GM23338 (cell line): ENCODE data around the gene GPHN. TPM values are rescaled to one million over a fixed set of nuclear protein-coding genes. Genes with fewer than 3 reads are reported as not detected.
A peak's percentile ranks its signal among the peaks of the same experiment; 100 is the strongest.

Experiments
- ATAC-seq: fragments of 200-7000 bp; cut with Tn5 transposase; 3 replicates; pipeline ENCODE4 v1.9.1; 2020
- DNase-seq: peaks from one replicate; pipeline ENCODE4 v3.0.0-alpha.2; 2015; ENCODE audit warnings: low spot score
- H2AFZ ChIP-seq: fragments of 200-600 bp; sonication (generic); 2 replicates; pipeline ENCODE4 v1.8.0; 2016; ENCODE audit warnings: antibody characterized with exemption, mild to moderate bottlenecking, moderate library complexity
- H3F3A ChIP-seq: fragments of 200-600 bp; sonication (generic); replicated peaks from 2 replicates; pipeline ENCODE4 v1.8.0; 2017; ENCODE audit warnings: antibody characterized with exemption, mixed run types, low read depth
- H3K27ac ChIP-seq: fragments of 200-600 bp; sonication (generic); 2 replicates; pipeline ENCODE4 v1.6.1; 2016; ENCODE audit warnings: low read depth
- H3K27me3 ChIP-seq: fragments of 200-600 bp; sonication (generic); 2 replicates; pipeline ENCODE4 v1.8.0; 2016; ENCODE audit warnings: mild to moderate bottlenecking, mixed run types, moderate library complexity; ENCODE audit not compliant: insufficient read depth
- H3K36me3 ChIP-seq: fragments of 200-600 bp; sonication (generic); 2 replicates; pipeline ENCODE4 v1.8.0; 2016; ENCODE audit warnings: mild to moderate bottlenecking; ENCODE audit not compliant: insufficient read depth
- H3K4me1 ChIP-seq: fragments of 200-600 bp; sonication (generic); 2 replicates; pipeline ENCODE4 v1.8.0; 2016; ENCODE audit warnings: mild to moderate bottlenecking, moderate library complexity; ENCODE audit not compliant: insufficient read depth
- H3K4me2 ChIP-seq: fragments of 200-600 bp; sonication (generic); 2 replicates; pipeline ENCODE4 v1.7.1; 2017; ENCODE audit warnings: mixed run types
- H3K4me3 ChIP-seq: fragments of 200-600 bp; sonication (generic); 2 replicates; pipeline ENCODE4 v1.6.1; 2016; ENCODE audit warnings: mixed run types
- H3K79me2 ChIP-seq: fragments of 200-600 bp; sonication (generic); replicated peaks from 2 replicates; pipeline ENCODE4 v1.8.0; 2017; ENCODE audit warnings: mild to moderate bottlenecking; ENCODE audit not compliant: insufficient read depth
- H3K9me2 ChIP-seq: fragments of 200-600 bp; sonication (generic); 2 replicates; pipeline ENCODE4 v1.8.0; 2017; ENCODE audit not compliant: insufficient read depth
- H4K20me1 ChIP-seq: fragments of 200-600 bp; sonication (generic); replicated peaks from 2 replicates; pipeline ENCODE4 v1.8.0; 2017; ENCODE audit warnings: mild to moderate bottlenecking; ENCODE audit not compliant: insufficient read depth
- H3K27ac Mint-ChIP-seq: 2 replicates; pipeline ENCODE4 v1.8.0; 2020; ENCODE audit warnings: inconsistent platforms, mild to moderate bottlenecking, moderate library complexity, mixed read lengths
- H3K27me3 Mint-ChIP-seq: 3 replicates; pipeline ENCODE4 v1.8.0; 2022; ENCODE audit warnings: low read depth, mild to moderate bottlenecking, moderate library complexity, mixed read lengths, inconsistent platforms; ENCODE audit not compliant: insufficient read depth, poor library complexity
- H3K36me3 Mint-ChIP-seq: 3 replicates; pipeline ENCODE4 v1.8.0; 2021; ENCODE audit warnings: low read depth, mild to moderate bottlenecking, inconsistent platforms, moderate library complexity, mixed read lengths
- H3K4me1 Mint-ChIP-seq: 3 replicates; pipeline ENCODE4 v1.8.0; 2020; ENCODE audit warnings: mild to moderate bottlenecking, inconsistent platforms, mixed read lengths
- H3K4me3 Mint-ChIP-seq: 3 replicates; pipeline ENCODE4 v1.8.0; 2021; ENCODE audit warnings: moderate library complexity, mild to moderate bottlenecking, inconsistent platforms, mixed read lengths
- H3K9me3 Mint-ChIP-seq: 3 replicates; pipeline ENCODE4 v1.8.0; 2020; ENCODE audit warnings: moderate library complexity, mild to moderate bottlenecking, inconsistent platforms, mixed read lengths
- STAT1 ChIP-seq: IDR thresholded peaks from one replicate; pipeline ENCODE4 v1.6.1; 2016; ENCODE audit warnings: antibody characterized with exemption; ENCODE audit not compliant: unreplicated experiment
- ZNF462 ChIP-seq: fragments of 250-450 bp; sonication (Bioruptor Pico); IDR thresholded peaks from 2 replicates; pipeline ENCODE4 v1.5.0; 2020; ENCODE audit warnings: mild to moderate bottlenecking, moderate library complexity
- polyA plus RNA-seq: library from polyadenylated mRNA; unstranded; fragments of >200 nt; fragmentation: Nextera tagmentation; extraction: Ambion mirVana; gene quantifications from 2 replicates; pipeline ENCODE4 v1.2.1, GENCODE V29; 2016
- total RNA-seq: library from RNA; depleted of rRNA; stranded (reverse); fragments of >200 nt; shearing (Covaris generic); gene quantifications from 2 replicates; pipeline ENCODE4 v1.2.3, GENCODE V29; 2014
- TF ChIP-seq, protein P1 (sequence below), 2 experiments: fragments of 200-600 bp in 1 of 2; sonication (generic) in 1 of 2; conservative IDR thresholded peaks; 2 replicates each; pipeline versions ENCODE4 v1.5.1 to v1.6.1; 2016 to 2017; ENCODE audit warnings: antibody characterized with exemption in 2 of 2, low read depth in 2 of 2, mild to moderate bottlenecking in 2 of 2, moderate library complexity in 1 of 2

The GPHN gene
- total and polyA plus RNA-seq, 2 experiments from 2014 or later, result 17.6 to 20.6 TPM

- H3K27ac Mint-ChIP-seq, result no peak overlapping the region
- peak; percentile 52 for ATAC-seq
- H3K9me3 Mint-ChIP-seq, result no peaks in the 10 kb centered on the region; the same call in 2 of the 3 replicates
Observed at GRCh38 chr14:66782853-66783252, 274.9 kb downstream of the GPHN start.

More at GRCh38 chr14:66782853-66783252, 274.9 kb downstream of the GPHN start:
- Mint-ChIP-seq H3K4me3 (no peak overlapping the region), H3K27me3 (no peaks in the 10 kb centered on the region), H3K4me1 (no peaks in the 10 kb centered on the region), H3K36me3 (no peaks in the 10 kb centered on the region)
- H3K36me3 ChIP-seq, result no peaks in the 10 kb centered on the region
- H4K20me1 ChIP-seq, result no peaks in the 10 kb centered on the region
- no peaks in the 10 kb centered on the region for H3K27me3 ChIP-seq
- peak; percentile 39 for DNase-seq
- TF ChIP-seq ZNF462 (CRISPR knock-in tag) (no peak), STAT1 (no peak)
- TF ChIP-seq, protein P1, sequence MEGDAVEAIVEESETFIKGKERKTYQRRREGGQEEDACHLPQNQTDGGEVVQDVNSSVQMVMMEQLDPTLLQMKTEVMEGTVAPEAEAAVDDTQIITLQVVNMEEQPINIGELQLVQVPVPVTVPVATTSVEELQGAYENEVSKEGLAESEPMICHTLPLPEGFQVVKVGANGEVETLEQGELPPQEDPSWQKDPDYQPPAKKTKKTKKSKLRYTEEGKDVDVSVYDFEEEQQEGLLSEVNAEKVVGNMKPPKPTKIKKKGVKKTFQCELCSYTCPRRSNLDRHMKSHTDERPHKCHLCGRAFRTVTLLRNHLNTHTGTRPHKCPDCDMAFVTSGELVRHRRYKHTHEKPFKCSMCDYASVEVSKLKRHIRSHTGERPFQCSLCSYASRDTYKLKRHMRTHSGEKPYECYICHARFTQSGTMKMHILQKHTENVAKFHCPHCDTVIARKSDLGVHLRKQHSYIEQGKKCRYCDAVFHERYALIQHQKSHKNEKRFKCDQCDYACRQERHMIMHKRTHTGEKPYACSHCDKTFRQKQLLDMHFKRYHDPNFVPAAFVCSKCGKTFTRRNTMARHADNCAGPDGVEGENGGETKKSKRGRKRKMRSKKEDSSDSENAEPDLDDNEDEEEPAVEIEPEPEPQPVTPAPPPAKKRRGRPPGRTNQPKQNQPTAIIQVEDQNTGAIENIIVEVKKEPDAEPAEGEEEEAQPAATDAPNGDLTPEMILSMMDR (conservative IDR thresholded peaks at IDR 0.05; ENCODE audit: low read depth in 2 of 2), result peak; percentile 42 to 46
- no peaks in the 10 kb centered on the region for H3K4me1 ChIP-seq
- H3F3A ChIP-seq, result no peaks in the 10 kb centered on the region
- no peaks in the 10 kb centered on the region for H3K79me2 ChIP-seq
- no peak overlapping the region for H3K27ac ChIP-seq
- H2AFZ ChIP-seq, result no peak overlapping the region
- H3K4me3 ChIP-seq, result no peak overlapping the region
- no peak overlapping the region for H3K4me2 ChIP-seq
- no peaks in the 10 kb centered on the region for H3K9me2 ChIP-seq
